ENCODE results near the gene ALOX15B.

The ALOX15B gene

GRCh38 chr17:7992924-7993323 is 45.9 kb upstream of the ALOX15B start:
- Histone ChIP-seq H3K9me3 (ENCODE audit: insufficient read depth, low read length, severe bottlenecking) (no peaks in the 10 kb centered on the region), H3K4me3 (ENCODE audit: low read depth in 1 of 2, low read length in 2 of 2) (no peak overlapping the region), H3K4me2 (ENCODE audit: insufficient read depth, low read length) (no peak overlapping the region), H3K27me3 (ENCODE audit: insufficient read depth, low read length, poor library complexity) (no peaks in the 10 kb centered on the region), H3K4me1 (ENCODE audit: insufficient read depth, low read length) (peaks cover 15% of the 10 kb centered on the region), H4K20me1 (ENCODE audit: insufficient read depth, low read length) (no peaks in the 10 kb centered on the region), H2AFZ (ENCODE audit: low read depth, low read length) (no peak overlapping the region), H3K27ac (ENCODE audit: low read length) (no peak overlapping the region), H3K36me3 (ENCODE audit: insufficient read depth, low read length) (no peaks in the 10 kb centered on the region), H3K9ac (ENCODE audit: low read depth, low read length) (no peak overlapping the region), H3K79me2 (ENCODE audit: insufficient read depth, low read length) (no peaks in the 10 kb centered on the region)
- DNase-seq = no peak
- TF ChIP-seq, protein P1, sequence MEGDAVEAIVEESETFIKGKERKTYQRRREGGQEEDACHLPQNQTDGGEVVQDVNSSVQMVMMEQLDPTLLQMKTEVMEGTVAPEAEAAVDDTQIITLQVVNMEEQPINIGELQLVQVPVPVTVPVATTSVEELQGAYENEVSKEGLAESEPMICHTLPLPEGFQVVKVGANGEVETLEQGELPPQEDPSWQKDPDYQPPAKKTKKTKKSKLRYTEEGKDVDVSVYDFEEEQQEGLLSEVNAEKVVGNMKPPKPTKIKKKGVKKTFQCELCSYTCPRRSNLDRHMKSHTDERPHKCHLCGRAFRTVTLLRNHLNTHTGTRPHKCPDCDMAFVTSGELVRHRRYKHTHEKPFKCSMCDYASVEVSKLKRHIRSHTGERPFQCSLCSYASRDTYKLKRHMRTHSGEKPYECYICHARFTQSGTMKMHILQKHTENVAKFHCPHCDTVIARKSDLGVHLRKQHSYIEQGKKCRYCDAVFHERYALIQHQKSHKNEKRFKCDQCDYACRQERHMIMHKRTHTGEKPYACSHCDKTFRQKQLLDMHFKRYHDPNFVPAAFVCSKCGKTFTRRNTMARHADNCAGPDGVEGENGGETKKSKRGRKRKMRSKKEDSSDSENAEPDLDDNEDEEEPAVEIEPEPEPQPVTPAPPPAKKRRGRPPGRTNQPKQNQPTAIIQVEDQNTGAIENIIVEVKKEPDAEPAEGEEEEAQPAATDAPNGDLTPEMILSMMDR (IDR thresholded peaks at IDR 0.05; ENCODE audit: borderline replicate concordance, extremely low read depth, low read length, poor library complexity, severe bottlenecking) = no peak
- no peak for TF ChIP-seq EZH2 (IDR thresholded peaks at IDR 0.05; ENCODE audit: borderline replicate concordance, low read depth, low read length, severe bottlenecking)
- no peak for ATAC-seq (ENCODE audit: insufficient read depth, low read depth)

DNA sequence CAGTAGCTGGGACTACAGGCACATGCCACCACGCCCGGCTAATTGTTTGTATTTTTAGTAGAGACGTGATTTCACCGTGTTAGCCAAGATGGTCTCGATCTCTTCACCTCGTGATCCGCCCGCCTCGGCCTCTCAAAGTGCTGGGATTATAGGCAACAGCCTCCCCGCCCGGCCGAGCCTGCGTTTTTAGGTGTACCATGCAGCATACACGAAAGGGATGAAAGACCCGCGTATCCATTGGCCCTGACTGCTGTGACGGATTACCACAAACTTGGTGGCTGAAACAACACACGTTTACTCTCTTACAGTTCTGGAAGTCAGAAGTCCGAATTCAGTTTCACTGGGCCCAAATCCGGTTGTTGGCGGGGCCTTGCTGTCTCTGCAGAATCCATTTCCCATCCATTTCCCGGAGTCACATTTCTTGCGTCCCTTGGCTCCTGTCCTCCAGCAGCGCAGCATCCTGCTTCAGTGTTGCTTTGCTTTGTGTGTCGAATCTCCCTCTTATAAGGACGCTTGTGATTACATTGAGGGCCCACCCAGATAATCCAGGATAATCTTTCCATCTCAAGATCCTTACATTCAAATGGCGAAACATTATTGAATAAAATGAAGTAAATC is 44.8 kb upstream of the ALOX15B start:
- Histone ChIP-seq H3K4me2 (ENCODE audit: insufficient read depth, low read length) (no peak overlapping the region), H3K4me1 (ENCODE audit: insufficient read depth, low read length) (peaks cover 15% of the 10 kb centered on the region), H3K9me3 (ENCODE audit: insufficient read depth, low read length, severe bottlenecking) (no peaks in the 10 kb centered on the region), H2AFZ (ENCODE audit: low read depth, low read length) (no peak overlapping the region), H3K36me3 (ENCODE audit: insufficient read depth, low read length) (no peaks in the 10 kb centered on the region), H3K9ac (ENCODE audit: low read depth, low read length) (no peak overlapping the region), H3K27me3 (ENCODE audit: insufficient read depth, low read length, poor library complexity) (no peaks in the 10 kb centered on the region), H3K79me2 (ENCODE audit: insufficient read depth, low read length) (no peaks in the 10 kb centered on the region), H4K20me1 (ENCODE audit: insufficient read depth, low read length) (no peaks in the 10 kb centered on the region), H3K27ac (ENCODE audit: low read length) (no peak overlapping the region), H3K4me3 (ENCODE audit: low read depth in 1 of 2, low read length in 2 of 2) (no peak overlapping the region)
- DNase-seq = no peak
- ATAC-seq (ENCODE audit: insufficient read depth, low read depth) = no peak
- TF ChIP-seq, protein P1 (IDR thresholded peaks at IDR 0.05; ENCODE audit: borderline replicate concordance, extremely low read depth, low read length, poor library complexity, severe bottlenecking) = no peak
- TF ChIP-seq EZH2 (IDR thresholded peaks at IDR 0.05; ENCODE audit: borderline replicate concordance, low read depth, low read length, severe bottlenecking) = no peak

DNA sequence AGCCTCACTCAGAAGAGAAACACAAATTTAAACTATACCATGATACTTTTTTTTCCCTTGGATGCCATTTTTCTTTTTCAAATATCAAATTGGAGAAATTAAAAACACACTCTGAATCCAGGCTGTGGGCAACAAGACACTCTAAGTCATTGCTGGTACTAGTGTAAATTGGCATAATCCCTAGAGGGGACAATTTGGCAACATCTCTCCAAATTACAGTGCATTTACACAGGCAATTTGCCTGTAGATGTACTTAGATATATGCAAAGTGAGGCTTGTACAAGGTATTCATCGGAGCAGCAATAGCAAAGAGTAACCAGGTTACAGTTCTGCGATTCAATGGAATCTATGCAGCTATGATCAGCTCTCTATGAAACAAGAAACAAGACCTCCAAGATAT is 43.1 kb upstream of the ALOX15B start:
- no peak for DNase-seq
- Histone ChIP-seq H3K4me1 (ENCODE audit: insufficient read depth, low read length) (peaks cover 4% of the 10 kb centered on the region), H4K20me1 (ENCODE audit: insufficient read depth, low read length) (no peaks in the 10 kb centered on the region), H2AFZ (ENCODE audit: low read depth, low read length) (no peak overlapping the region), H3K4me3 (ENCODE audit: low read depth in 1 of 2, low read length in 2 of 2) (no peak overlapping the region), H3K9me3 (ENCODE audit: insufficient read depth, low read length, severe bottlenecking) (no peaks in the 10 kb centered on the region), H3K36me3 (ENCODE audit: insufficient read depth, low read length) (no peaks in the 10 kb centered on the region), H3K4me2 (ENCODE audit: insufficient read depth, low read length) (no peak overlapping the region), H3K27me3 (ENCODE audit: insufficient read depth, low read length, poor library complexity) (no peaks in the 10 kb centered on the region), H3K9ac (ENCODE audit: low read depth, low read length) (no peak overlapping the region), H3K27ac (ENCODE audit: low read length) (no peak overlapping the region), H3K79me2 (ENCODE audit: insufficient read depth, low read length) (no peaks in the 10 kb centered on the region)
- no peak for ATAC-seq (ENCODE audit: insufficient read depth, low read depth)
- TF ChIP-seq, protein P1 (IDR thresholded peaks at IDR 0.05; ENCODE audit: borderline replicate concordance, extremely low read depth, low read length, poor library complexity, severe bottlenecking) = no peak
- no peak for TF ChIP-seq EZH2 (IDR thresholded peaks at IDR 0.05; ENCODE audit: borderline replicate concordance, low read depth, low read length, severe bottlenecking)

Data from DND-41 (cell line).